HG03060 (cell line): ENCODE measurements around the gene DOK6.
A peak's percentile ranks its signal among the peaks of the same experiment; 100 is the strongest.
"Not testable (repeated sequence)": the region's sequence is repeated elsewhere in the genome, so short reads cannot be mapped to it uniquely, and the experiment has no call there.

Experiments
- ATAC-seq: cut with Tn5 transposase; IDR thresholded peaks from one replicate; pipeline ENCODE4 v1.9.1; 2021; ENCODE audit warnings: low read depth, moderate number of reproducible peaks; ENCODE audit not compliant: unreplicated experiment

Gene DOK6

GRCh38 chr18:69843015-69843414, 442.3 kb downstream of the DOK6 start:
- ATAC-seq, result no peak

GRCh38 chr18:69844656-69845055, 444.0 kb downstream of the DOK6 start:
- no peak for ATAC-seq

DNA sequence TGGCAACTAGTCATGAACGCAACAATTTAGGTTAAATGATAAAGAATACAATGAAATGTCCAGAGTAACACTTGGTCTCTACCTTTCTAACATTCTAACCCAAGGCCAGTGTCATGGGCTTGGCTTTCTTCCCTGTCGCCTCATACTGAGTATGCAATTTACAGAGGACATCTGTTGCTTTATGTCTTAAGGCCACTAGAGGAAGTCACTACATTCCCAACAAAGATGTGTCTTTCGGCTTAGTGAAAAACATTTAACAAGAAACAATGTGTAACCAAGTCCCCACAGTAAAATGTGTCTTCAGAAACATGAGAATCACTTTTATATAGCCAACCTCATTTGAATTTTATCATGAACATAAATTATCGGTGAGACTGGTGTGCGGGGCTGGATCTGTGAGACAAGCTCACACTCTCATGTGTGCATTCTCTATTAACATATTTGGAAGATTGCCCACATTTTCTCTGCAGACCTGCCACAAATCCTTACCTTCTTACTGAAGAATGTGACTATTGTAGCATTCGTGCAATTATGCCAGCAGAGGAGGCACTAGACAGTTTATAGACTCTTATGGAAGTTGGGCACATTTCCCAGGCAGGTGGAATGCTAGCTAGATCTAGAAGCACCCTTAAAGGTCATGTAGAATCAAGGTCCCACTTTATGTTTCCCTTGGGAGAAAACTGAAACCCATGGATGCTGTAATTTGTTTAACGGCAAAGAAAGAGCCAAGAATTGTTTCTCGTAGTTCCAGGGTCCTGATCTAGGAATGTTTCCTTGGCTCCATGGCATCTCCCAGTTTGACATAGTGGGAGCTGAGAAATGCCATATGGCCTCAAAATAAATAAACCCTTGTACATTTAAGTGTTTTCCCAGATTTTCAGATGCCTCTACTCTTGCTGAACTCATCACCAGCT, 445.2 kb downstream of the DOK6 start:
- ATAC-seq, result no peak

- no peak for ATAC-seq
Measured at GRCh38 chr18:69853051-69853450, 452.4 kb downstream of the DOK6 start.

- no peak for ATAC-seq
Measured at GRCh38 chr18:69854455-69854854, 453.8 kb downstream of the DOK6 start.

GRCh38 chr18:69858897-69859296, 458.2 kb downstream of the DOK6 start:
- no peak for ATAC-seq

GRCh38 chr18:69864802-69865201, 464.1 kb downstream of the DOK6 start:
- peak; percentile 73 for ATAC-seq

DNA sequence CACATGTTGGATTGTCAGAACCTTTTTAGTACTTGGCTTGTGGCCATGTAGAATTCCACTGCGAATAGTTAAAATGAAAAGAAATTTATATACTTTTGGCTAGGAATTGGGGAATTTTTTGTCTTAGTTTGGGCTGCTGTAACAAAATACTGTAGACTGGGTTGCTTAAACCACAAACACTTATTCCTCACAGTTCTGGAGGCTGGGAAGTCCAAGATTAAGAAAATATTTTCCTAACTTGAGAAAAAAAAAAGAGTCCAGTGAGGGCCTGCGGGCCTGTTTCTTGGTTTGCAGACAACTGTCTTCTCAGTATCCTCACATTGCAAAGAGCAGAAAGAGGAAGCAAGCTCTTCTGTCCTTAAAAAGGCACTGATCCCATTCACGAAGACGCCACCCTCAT, 465.1 kb downstream of the DOK6 start:
- ATAC-seq, result no peak

- no peak for ATAC-seq
Measured at GRCh38 chr18:69866212-69866611, 465.5 kb downstream of the DOK6 start.

DNA sequence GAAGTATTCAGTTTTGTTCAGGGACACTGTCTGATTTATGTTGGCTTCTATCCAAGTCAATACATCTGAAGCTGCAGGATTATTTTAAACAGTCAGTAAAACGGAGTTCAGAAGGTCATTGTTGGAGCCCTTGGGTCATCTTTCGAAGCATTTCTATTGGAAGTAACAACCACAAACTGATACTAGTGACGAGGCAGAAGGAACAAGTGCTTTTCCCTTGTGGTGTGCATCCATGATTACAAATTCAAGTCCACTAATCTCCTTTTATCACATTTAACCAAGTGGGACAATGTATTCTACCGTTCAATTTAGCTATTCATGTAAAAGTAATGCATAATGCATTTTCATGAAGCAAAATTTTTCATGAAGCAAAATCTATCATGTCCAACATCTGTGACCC, 470.0 kb downstream of the DOK6 start:
- no peak for ATAC-seq

DNA sequence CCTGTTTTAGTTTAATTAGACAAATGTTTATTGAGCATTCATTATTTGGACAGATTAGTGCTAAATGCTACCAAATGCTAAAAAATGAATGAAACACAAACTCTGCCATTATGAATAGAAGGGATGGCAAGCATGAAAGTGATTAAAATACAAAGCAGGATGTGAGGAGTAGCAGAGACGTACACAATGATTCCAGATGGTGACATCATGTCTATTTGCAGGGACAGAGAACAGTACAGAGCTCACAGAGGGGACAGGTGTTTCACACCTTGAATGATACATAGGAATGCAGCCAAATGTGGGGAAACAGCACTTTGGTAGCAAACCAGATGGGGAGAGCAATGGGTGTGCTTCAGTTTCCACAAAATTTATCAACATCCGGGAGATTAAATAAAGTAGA, 470.7 kb downstream of the DOK6 start:
- ATAC-seq, result no peak

- no peak for ATAC-seq
Measured at GRCh38 chr18:69872661-69873060, 472.0 kb downstream of the DOK6 start.

DNA sequence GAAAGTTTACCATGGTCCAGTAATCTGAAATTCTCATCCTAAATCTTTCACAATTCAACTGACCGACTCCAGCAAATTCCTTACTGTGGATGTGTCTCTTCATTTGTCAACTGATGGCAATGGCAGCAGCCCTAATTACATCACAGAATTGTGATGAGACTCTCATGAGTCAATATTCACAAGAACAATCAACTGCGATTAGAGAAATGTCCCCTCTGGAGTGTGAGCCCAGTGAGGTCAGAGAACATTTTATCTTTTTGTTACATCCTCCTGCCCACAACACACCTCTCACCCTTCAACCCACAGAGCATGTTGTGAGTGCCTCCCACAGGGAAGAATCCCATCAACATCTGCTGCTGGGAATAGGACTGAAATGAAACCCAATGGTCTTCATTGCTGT, 473.4 kb downstream of the DOK6 start:
- no peak for ATAC-seq

DNA sequence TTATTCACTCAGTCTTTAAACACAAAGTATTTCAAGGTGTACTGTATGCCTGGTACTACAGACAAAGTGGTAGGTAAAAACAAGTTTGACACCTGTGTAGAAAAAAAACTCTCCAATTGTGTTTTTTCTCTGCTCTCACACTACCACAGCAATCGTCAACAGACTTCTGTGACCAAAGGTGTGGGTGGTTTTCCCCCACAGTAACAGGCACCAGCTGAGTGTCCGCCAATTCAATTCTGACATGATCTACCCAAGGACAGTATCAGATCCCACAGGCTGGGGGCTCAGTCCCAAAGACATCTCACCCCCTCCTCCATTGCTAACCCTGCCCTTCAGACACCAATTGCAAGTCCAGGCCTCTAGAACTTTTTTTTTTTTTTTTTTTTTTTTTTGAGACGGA, 475.8 kb downstream of the DOK6 start:
- no peak for ATAC-seq

DNA sequence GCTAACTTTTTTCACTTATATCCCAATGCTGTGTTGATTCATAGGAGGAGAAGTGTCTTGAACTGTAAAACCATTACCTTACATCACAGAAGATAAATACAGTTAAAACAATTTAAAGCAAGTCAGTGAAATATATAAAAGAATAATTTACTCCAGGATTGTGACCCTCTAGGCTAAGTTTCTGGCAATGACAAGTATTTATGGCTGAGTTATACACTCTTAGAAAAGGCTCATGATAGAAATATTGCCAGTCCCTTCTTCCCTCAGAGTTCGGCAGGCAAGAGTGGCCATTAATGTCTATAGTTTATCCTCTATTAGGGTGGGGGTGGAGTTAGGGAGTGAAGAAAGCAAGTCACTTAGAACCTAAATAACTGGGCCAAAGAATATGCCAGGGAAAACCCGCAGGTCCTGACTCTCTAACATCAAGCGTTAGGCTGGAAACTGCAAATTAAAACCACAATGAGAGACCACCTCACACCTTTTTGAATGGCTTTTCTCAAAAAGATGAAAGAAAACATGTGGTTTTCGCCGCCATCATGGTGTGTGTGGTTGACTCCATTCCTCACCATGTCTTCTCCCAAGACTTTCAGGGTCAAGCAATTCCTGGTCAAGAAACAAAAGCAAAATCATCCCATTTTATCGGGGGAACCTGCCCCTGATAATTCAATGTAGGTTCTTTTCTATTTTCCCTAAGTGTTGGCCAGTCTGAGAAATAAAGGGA, 477.7 kb downstream of the DOK6 start:
- no peak for ATAC-seq

- ATAC-seq, result not testable (repeated sequence)
Measured at GRCh38 chr18:69879051-69879450, 478.4 kb downstream of the DOK6 start.

DNA sequence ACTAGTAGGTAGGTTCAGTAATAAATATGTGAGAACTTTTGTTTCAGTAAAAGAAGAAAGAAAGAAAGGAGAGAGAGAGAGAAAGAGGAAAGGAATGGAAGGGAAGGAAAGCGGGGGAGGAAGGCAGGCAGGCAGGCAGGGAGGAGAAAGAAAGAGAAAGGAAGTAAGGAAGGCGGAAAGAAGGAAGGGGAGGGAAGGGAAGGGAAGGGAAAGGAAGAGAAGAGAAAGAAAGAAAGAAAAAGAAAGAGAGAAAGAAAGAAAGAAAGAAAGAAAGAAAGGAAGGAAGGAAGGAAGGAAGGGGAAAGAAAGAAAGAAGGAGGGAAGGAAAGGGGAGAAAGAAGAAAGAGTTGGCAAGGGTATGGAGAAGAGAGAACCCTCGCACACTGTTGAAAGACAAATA, 479.4 kb downstream of the DOK6 start:
- ATAC-seq, result no peak

GRCh38 chr18:69882965-69883668, 482.4 kb downstream of the DOK6 start:
- peak; percentile 29 for ATAC-seq

GRCh38 chr18:69883781-69884180, 483.1 kb downstream of the DOK6 start:
- ATAC-seq, result no peak

- no peak for ATAC-seq
Measured at GRCh38 chr18:69885355-69885754, 484.7 kb downstream of the DOK6 start.

GRCh38 chr18:69885841-69886531, 485.3 kb downstream of the DOK6 start:
- ATAC-seq, result peak; percentile 78
